Keratinocyte (primary cell): ENCODE data around the gene NAA40.

Experiments
- EZH2 ChIP-seq: IDR thresholded peaks from one replicate; pipeline ENCODE4 v1.6.1; 2012; ENCODE audit warnings: inconsistent platforms, mild to moderate bottlenecking, low read length, moderate library complexity
- TF ChIP-seq, protein P1 (sequence below), 3 experiments: IDR thresholded peaks in 1 of 3; conservative IDR thresholded peaks in 1 of 3; optimal IDR thresholded peaks in 1 of 3; 2 replicates in 2 of 3; 3 replicates in 1 of 3; pipeline versions ENCODE3 to v1.5.1; 2011; ENCODE audit warnings: low read length in 3 of 3, mild to moderate bottlenecking in 3 of 3, moderate library complexity in 2 of 3, control low read depth in 1 of 3, inconsistent platforms in 1 of 3; ENCODE audit not compliant: insufficient read depth in 2 of 3; ENCODE audit errors: extremely low read depth in 1 of 3

GRCh38 chr11:63903884-63904283 lies 34.9 kb upstream of the NAA40 start:
- TF ChIP-seq, protein P1, sequence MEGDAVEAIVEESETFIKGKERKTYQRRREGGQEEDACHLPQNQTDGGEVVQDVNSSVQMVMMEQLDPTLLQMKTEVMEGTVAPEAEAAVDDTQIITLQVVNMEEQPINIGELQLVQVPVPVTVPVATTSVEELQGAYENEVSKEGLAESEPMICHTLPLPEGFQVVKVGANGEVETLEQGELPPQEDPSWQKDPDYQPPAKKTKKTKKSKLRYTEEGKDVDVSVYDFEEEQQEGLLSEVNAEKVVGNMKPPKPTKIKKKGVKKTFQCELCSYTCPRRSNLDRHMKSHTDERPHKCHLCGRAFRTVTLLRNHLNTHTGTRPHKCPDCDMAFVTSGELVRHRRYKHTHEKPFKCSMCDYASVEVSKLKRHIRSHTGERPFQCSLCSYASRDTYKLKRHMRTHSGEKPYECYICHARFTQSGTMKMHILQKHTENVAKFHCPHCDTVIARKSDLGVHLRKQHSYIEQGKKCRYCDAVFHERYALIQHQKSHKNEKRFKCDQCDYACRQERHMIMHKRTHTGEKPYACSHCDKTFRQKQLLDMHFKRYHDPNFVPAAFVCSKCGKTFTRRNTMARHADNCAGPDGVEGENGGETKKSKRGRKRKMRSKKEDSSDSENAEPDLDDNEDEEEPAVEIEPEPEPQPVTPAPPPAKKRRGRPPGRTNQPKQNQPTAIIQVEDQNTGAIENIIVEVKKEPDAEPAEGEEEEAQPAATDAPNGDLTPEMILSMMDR (optimal IDR thresholded peaks at IDR 0.05 in 1 of 3, IDR thresholded peaks at IDR 0.05 in 1 of 3, conservative IDR thresholded peaks at IDR 0.05 in 1 of 3; ENCODE audit: extremely low read depth in 1 of 3, insufficient read depth in 2 of 3, low read length in 3 of 3) = no peak
- no peak for TF ChIP-seq EZH2
